Measurements from ENCODE around the gene SLC1A3.

DNA sequence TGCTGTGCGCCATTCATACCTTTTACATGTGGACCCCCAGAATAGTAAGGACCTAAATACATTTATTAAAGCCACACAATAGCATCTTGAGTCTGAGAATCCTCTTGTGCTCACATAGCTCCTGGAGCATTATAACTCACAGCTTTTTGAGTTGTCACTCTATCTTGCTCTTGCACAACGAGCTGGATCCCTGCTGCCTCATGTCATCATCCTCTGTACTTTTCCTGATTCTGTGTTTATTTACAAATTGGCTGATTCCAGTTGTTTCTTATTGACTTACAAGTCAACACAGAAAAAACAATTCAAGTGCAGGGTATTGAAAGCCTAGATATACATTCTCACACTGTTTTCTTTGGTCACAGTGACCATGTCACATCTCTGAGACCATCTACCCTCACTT lies 112.9 kb downstream of the SLC1A3 start:
- TF ChIP-seq CTCF (IDR thresholded peaks at IDR 0.05) (no peak), POLR2A (IDR thresholded peaks at IDR 0.05) (no peak)

Data from body of pancreas (tissue), 4 donors.